ENCODE data around the gene PTTG2. TPM values are rescaled to one million over a fixed set of nuclear protein-coding genes. Genes with fewer than 3 reads are reported as not detected.

The PTTG2 gene
- total RNA-seq, 1 experiment from 2014 or later: not detected

- no peaks in the 10 kb centered on the region for H3K4me1 ChIP-seq
- DNase-seq: no peak
- H3K9me3 ChIP-seq (replicated peaks): 0 out of 2 replicates have a peak, but pooled peaks cover 1% of the 10 kb centered on the region
- no peaks in the 10 kb centered on the region for H3K27me3 ChIP-seq
- H3K4me3 ChIP-seq: no peak overlapping the region
- H3K36me3 ChIP-seq: no peaks in the 10 kb centered on the region
- H3K27ac ChIP-seq: no peak overlapping the region
Observed at GRCh38 chr4:37946503-37947179, 13.6 kb upstream of the PTTG2 start.

GRCh38 chr4:37948542-37948941 is 11.7 kb upstream of the PTTG2 start:
- Histone ChIP-seq H3K9me3 (replicated peaks) (no peaks in the 10 kb centered on the region), H3K4me1 (peaks cover 4% of the 10 kb centered on the region), H3K36me3 (no peaks in the 10 kb centered on the region), H3K4me3 (no peak overlapping the region), H3K27ac (no peak overlapping the region), H3K27me3 (no peaks in the 10 kb centered on the region)
- peak in 1 of 2 experiments; percentile 19 for DNase-seq

GRCh38 chr4:37949636-37950426 is 10.4 kb upstream of the PTTG2 start:
- no peak for DNase-seq
- H3K27me3 ChIP-seq: no peaks in the 10 kb centered on the region
- no peaks in the 10 kb centered on the region for H3K36me3 ChIP-seq
- no peak overlapping the region for H3K27ac ChIP-seq
- no peaks in the 10 kb centered on the region for H3K9me3 ChIP-seq (replicated peaks)
- H3K4me3 ChIP-seq: no peak overlapping the region
- peaks cover 13% of the 10 kb centered on the region for H3K4me1 ChIP-seq

GRCh38 chr4:37951461-37952352 is 8.5 kb upstream of the PTTG2 start:
- peaks cover 20% of the 10 kb centered on the region for H3K4me1 ChIP-seq
- no peak for DNase-seq
- H3K4me3 ChIP-seq: no peak overlapping the region
- H3K9me3 ChIP-seq (replicated peaks): no peaks in the 10 kb centered on the region
- H3K27me3 ChIP-seq: no peaks in the 10 kb centered on the region
- H3K27ac ChIP-seq: no peak overlapping the region
- H3K36me3 ChIP-seq: no peaks in the 10 kb centered on the region

GRCh38 chr4:37953156-37953555 is 7.0 kb upstream of the PTTG2 start:
- no peak overlapping the region for H3K4me3 ChIP-seq
- H3K9me3 ChIP-seq (replicated peaks): no peaks in the 10 kb centered on the region
- H3K27ac ChIP-seq: no peak overlapping the region
- peaks cover 20% of the 10 kb centered on the region for H3K4me1 ChIP-seq
- no peaks in the 10 kb centered on the region for H3K27me3 ChIP-seq
- no peak for DNase-seq
- H3K36me3 ChIP-seq: no peaks in the 10 kb centered on the region

GRCh38 chr4:37953620-37954293 is 6.4 kb upstream of the PTTG2 start:
- no peaks in the 10 kb centered on the region for H3K27me3 ChIP-seq
- peaks cover 20% of the 10 kb centered on the region for H3K4me1 ChIP-seq
- H3K36me3 ChIP-seq: no peaks in the 10 kb centered on the region
- DNase-seq: peak; percentile 65 to 67
- H3K27ac ChIP-seq: peak overlapping the region; percentile 21
- no peaks in the 10 kb centered on the region for H3K9me3 ChIP-seq (replicated peaks)
- peak overlapping the region; percentile 2; the same call in 1 of the 2 replicates for H3K4me3 ChIP-seq

GRCh38 chr4:37956941-37957340 is 3.3 kb upstream of the PTTG2 start:
- DNase-seq: peak in 1 of 2 experiments; percentile 18

GRCh38 chr4:37958932-37959331 is 1.3 kb upstream of the PTTG2 start:
- no peaks in the 10 kb centered on the region for H3K27me3 ChIP-seq
- H3K36me3 ChIP-seq: no peaks in the 10 kb centered on the region
- DNase-seq: no peak
- H3K4me3 ChIP-seq: no peak overlapping the region
- H3K9me3 ChIP-seq (replicated peaks): no peaks in the 10 kb centered on the region
- H3K27ac ChIP-seq: no peak overlapping the region
- H3K4me1 ChIP-seq: peaks cover 11% of the 10 kb centered on the region

More at GRCh38 chr4:37956941-37957340, 3.3 kb upstream of the PTTG2 start:
- H3K27me3 ChIP-seq: no peaks in the 10 kb centered on the region
- H3K36me3 ChIP-seq: no peaks in the 10 kb centered on the region
- no peak overlapping the region for H3K27ac ChIP-seq
- no peaks in the 10 kb centered on the region for H3K9me3 ChIP-seq (replicated peaks)
- no peak overlapping the region for H3K4me3 ChIP-seq
- peaks cover 20% of the 10 kb centered on the region for H3K4me1 ChIP-seq

- no peaks in the 10 kb centered on the region for H3K4me1 ChIP-seq
- H3K27ac ChIP-seq: no peak overlapping the region
- no peak for DNase-seq
- H3K27me3 ChIP-seq: no peaks in the 10 kb centered on the region
- no peaks in the 10 kb centered on the region for H3K9me3 ChIP-seq (replicated peaks)
- H3K36me3 ChIP-seq: no peaks in the 10 kb centered on the region
- H3K4me3 ChIP-seq: no peak overlapping the region
Observed at GRCh38 chr4:37960679-37961450, 667 bp downstream of the PTTG2 start.

GRCh38 chr4:37964734-37965457 is 4.7 kb downstream of the PTTG2 start:
- no peak overlapping the region for H3K27ac ChIP-seq
- no peaks in the 10 kb centered on the region for H3K4me1 ChIP-seq
- H3K36me3 ChIP-seq: no peaks in the 10 kb centered on the region
- H3K4me3 ChIP-seq: no peak overlapping the region
- no peaks in the 10 kb centered on the region for H3K27me3 ChIP-seq
- DNase-seq: no peak
- H3K9me3 ChIP-seq (replicated peaks): no peaks in the 10 kb centered on the region

GRCh38 chr4:37966044-37966443 is 5.8 kb downstream of the PTTG2 start:
- H3K36me3 ChIP-seq: no peaks in the 10 kb centered on the region
- H3K27me3 ChIP-seq: no peaks in the 10 kb centered on the region
- H3K4me3 ChIP-seq: no peak overlapping the region
- no peak for DNase-seq
- no peaks in the 10 kb centered on the region for H3K9me3 ChIP-seq (replicated peaks)
- H3K27ac ChIP-seq: no peak overlapping the region
- H3K4me1 ChIP-seq: no peaks in the 10 kb centered on the region

- no peak overlapping the region for H3K4me3 ChIP-seq
- no peak overlapping the region for H3K27ac ChIP-seq
- H3K4me1 ChIP-seq: no peaks in the 10 kb centered on the region
- no peaks in the 10 kb centered on the region for H3K27me3 ChIP-seq
- no peaks in the 10 kb centered on the region for H3K36me3 ChIP-seq
- no peaks in the 10 kb centered on the region for H3K9me3 ChIP-seq (replicated peaks)
- no peak for DNase-seq
Observed at GRCh38 chr4:37967736-37968135, 7.5 kb downstream of the PTTG2 start.

GRCh38 chr4:37968747-37969146 is 8.5 kb downstream of the PTTG2 start:
- DNase-seq: no peak

More at GRCh38 chr4:37968747-37969146, 8.5 kb downstream of the PTTG2 start:
- H3K9me3 ChIP-seq (replicated peaks): no peaks in the 10 kb centered on the region
- no peak overlapping the region for H3K4me3 ChIP-seq
- H3K36me3 ChIP-seq: no peaks in the 10 kb centered on the region
- no peak overlapping the region for H3K27ac ChIP-seq
- H3K4me1 ChIP-seq: no peaks in the 10 kb centered on the region
- H3K27me3 ChIP-seq: no peaks in the 10 kb centered on the region
